Measurements from ENCODE around the gene DLEU7.

The DLEU7 gene

GRCh38 chr13:50843257-50844083, at the start of gene DLEU7:
TSS of gene DLEU7 (minus strand) at chr13:50843692. CDS start at chr13:50843646, 46 bp downstream.
- DNase-seq (ENCODE audit: low read depth), result no peak

- DNase-seq (ENCODE audit: low read depth), result no peak
These were observed 48.9 kb upstream of the DLEU7 start for GRCh38 chr13:50892210-50892944.

- DNase-seq (ENCODE audit: low read depth), result no peak
These were observed 47.7 kb upstream of the DLEU7 start for GRCh38 chr13:50891206-50891605.

- DNase-seq (ENCODE audit: low read depth), result no peak
These were observed 45.8 kb upstream of the DLEU7 start for GRCh38 chr13:50889317-50889716.

- no peak for DNase-seq (ENCODE audit: low read depth)
These were observed 44.9 kb upstream of the DLEU7 start for GRCh38 chr13:50888362-50888761.

- DNase-seq (ENCODE audit: low read depth), result no peak
These were observed 43.7 kb upstream of the DLEU7 start for GRCh38 chr13:50887151-50887550.

GRCh38 chr13:50884265-50884664, 40.8 kb upstream of the DLEU7 start:
- no peak for DNase-seq (ENCODE audit: low read depth)

GRCh38 chr13:50883728-50884127, 40.2 kb upstream of the DLEU7 start:
- DNase-seq (ENCODE audit: low read depth), result no peak

- DNase-seq (ENCODE audit: low read depth), result no peak
These were observed 39.4 kb upstream of the DLEU7 start for GRCh38 chr13:50882816-50883435.

GRCh38 chr13:50873991-50874390, 30.5 kb upstream of the DLEU7 start:
- no peak for DNase-seq (ENCODE audit: low read depth)

GRCh38 chr13:50873467-50873866, 30.0 kb upstream of the DLEU7 start:
- DNase-seq (ENCODE audit: low read depth), result no peak

GRCh38 chr13:50871405-50871804, 27.9 kb upstream of the DLEU7 start:
- DNase-seq (ENCODE audit: low read depth), result no peak

- DNase-seq (ENCODE audit: low read depth), result no peak
These were observed 24.1 kb upstream of the DLEU7 start for GRCh38 chr13:50867637-50867945.

GRCh38 chr13:50866817-50867636, 23.5 kb upstream of the DLEU7 start:
- no peak for DNase-seq (ENCODE audit: low read depth)

GRCh38 chr13:50864492-50864891, 21.0 kb upstream of the DLEU7 start:
- no peak for DNase-seq (ENCODE audit: low read depth)

GRCh38 chr13:50855681-50856080, 12.2 kb upstream of the DLEU7 start:
- DNase-seq (ENCODE audit: low read depth), result no peak

GRCh38 chr13:50850445-50850844, 7.0 kb upstream of the DLEU7 start:
- no peak for DNase-seq (ENCODE audit: low read depth)

- DNase-seq (ENCODE audit: low read depth), result no peak
These were observed 4.0 kb upstream of the DLEU7 start for GRCh38 chr13:50847501-50847900.

- no peak for DNase-seq (ENCODE audit: low read depth)
These were observed 3.5 kb upstream of the DLEU7 start for GRCh38 chr13:50846861-50847475.

GRCh38 chr13:50845211-50845610, 1.7 kb upstream of the DLEU7 start:
- DNase-seq (ENCODE audit: low read depth), result no peak

GRCh38 chr13:50844084-50844875, 788 bp upstream of the DLEU7 start:
- no peak for DNase-seq (ENCODE audit: low read depth)
